ACC112 (cell line): Measurements from ENCODE around the gene IFTAP.

Experiments
- H2AFZ ChIP-seq: fragments of 200-600 bp; sonication (generic); one replicate; pipeline ENCODE4 v1.6.0; 2017; ENCODE audit warnings: antibody characterized with exemption, low read length; ENCODE audit not compliant: unreplicated experiment
- H3K27ac ChIP-seq: fragments of 200-600 bp; sonication (generic); 2 replicates; pipeline ENCODE4 v1.5.1; 2014; ENCODE audit warnings: low read depth, mild to moderate bottlenecking, antibody characterized with exemption, low read length, moderate library complexity
- H3K27me3 ChIP-seq: fragments of 200-600 bp; sonication (generic); 2 replicates; pipeline ENCODE4 v1.6.1; 2014; ENCODE audit warnings: mild to moderate bottlenecking, antibody characterized with exemption, low read length, moderate library complexity, mixed read lengths; ENCODE audit not compliant: insufficient read depth
- H3K36me3 ChIP-seq: fragments of 200-600 bp; sonication (generic); 2 replicates; pipeline ENCODE4 v1.6.1; 2016; ENCODE audit warnings: mild to moderate bottlenecking, antibody characterized with exemption, low read length, moderate library complexity, mixed read lengths; ENCODE audit not compliant: insufficient read depth
- H3K4me1 ChIP-seq: fragments of 200-600 bp; sonication (generic); one replicate; pipeline ENCODE4 v1.6.1; 2016; ENCODE audit warnings: low read length, mixed read lengths; ENCODE audit not compliant: insufficient read depth, unreplicated experiment, control insufficient read depth
- H3K4me3 ChIP-seq: fragments of 200-600 bp; sonication (generic); 2 replicates; pipeline ENCODE4 v1.5.1; 2014; ENCODE audit warnings: mild to moderate bottlenecking, low read depth, low read length
- H3K79me2 ChIP-seq: fragments of 200-600 bp; sonication (generic); one replicate; pipeline ENCODE4 v1.6.0; 2016; ENCODE audit warnings: low read length; ENCODE audit not compliant: control insufficient read depth, unreplicated experiment, insufficient read depth

The IFTAP gene

DNA sequence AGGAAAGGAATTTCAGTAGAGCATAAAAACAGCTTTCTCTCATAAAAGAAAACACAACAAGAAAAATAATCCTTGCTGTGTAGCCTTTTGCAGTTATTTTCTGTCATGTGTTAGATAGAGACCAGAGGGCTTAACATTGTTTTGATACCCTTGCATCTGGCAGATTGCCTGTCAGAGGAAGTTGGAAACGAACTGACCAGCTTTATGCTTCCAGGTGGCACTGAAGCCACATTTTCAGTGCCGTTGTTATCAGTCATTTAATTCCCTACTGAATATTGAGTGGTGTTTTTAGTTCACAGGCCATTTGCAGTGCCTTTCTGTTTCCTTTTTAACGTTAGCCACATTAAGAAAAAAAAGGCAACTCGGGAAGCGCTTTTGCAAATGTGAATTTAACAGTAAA lies 25.2 kb downstream of the IFTAP start:
- Histone ChIP-seq H2AFZ (peak overlapping the region; percentile 12), H3K27ac (no peak overlapping the region), H3K4me1 (no peaks in the 10 kb centered on the region), H3K79me2 (no peaks in the 10 kb centered on the region), H3K27me3 (no peaks in the 10 kb centered on the region), H3K4me3 (no peak overlapping the region), H3K36me3 (no peaks in the 10 kb centered on the region)

DNA sequence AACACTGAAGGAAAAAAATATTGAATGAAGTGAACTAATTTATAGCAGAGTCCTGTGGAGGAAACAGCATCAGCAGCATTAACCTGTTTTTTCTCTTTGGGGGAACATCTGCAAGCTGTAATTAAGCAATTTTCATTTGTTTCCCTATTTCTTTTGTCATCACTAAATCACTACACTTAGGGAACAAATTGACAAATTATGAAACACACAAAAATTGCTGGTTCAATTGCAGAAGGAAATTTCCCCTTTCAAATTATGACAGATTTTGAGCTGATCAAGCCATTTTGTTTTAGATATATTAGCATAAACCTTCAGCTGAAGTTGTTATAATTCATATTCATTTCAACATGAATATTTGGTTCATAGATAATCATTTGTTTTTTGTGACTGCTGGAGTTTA lies 25.9 kb downstream of the IFTAP start:
- no peaks in the 10 kb centered on the region for H3K27me3 ChIP-seq
- H3K36me3 ChIP-seq = no peaks in the 10 kb centered on the region
- no peaks in the 10 kb centered on the region for H3K79me2 ChIP-seq
- H3K4me3 ChIP-seq = no peak overlapping the region
- no peak overlapping the region for H2AFZ ChIP-seq
- H3K27ac ChIP-seq = no peak overlapping the region
- no peaks in the 10 kb centered on the region for H3K4me1 ChIP-seq

GRCh38 chr11:36622431-36623136 lies 28.3 kb downstream of the IFTAP start:
- Histone ChIP-seq H3K79me2 (no peaks in the 10 kb centered on the region), H3K4me3 (no peak overlapping the region), H3K4me1 (no peaks in the 10 kb centered on the region), H2AFZ (no peak overlapping the region), H3K36me3 (no peaks in the 10 kb centered on the region), H3K27ac (no peak overlapping the region), H3K27me3 (no peaks in the 10 kb centered on the region)

DNA sequence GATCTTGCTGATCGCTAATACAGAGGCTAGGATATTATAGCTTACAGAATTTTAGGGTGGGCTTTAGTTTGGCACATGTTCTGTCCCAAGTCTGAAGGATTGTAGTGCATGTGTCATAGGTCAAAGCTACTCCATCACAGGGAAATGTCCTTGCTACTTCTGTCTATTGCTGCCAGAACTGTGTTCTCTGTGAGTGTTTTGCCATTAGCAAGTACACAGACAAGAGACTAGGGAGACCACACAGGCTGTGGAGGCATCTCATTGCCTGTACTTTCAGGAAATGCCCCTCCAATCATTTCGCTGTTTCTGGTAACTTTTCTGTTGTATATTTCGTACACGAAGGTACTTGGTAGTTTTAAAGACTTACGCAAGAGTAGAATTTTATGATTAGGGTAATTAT lies 29.2 kb downstream of the IFTAP start:
- Histone ChIP-seq H3K27ac (no peak overlapping the region), H2AFZ (no peak overlapping the region), H3K36me3 (no peaks in the 10 kb centered on the region), H3K4me1 (no peaks in the 10 kb centered on the region), H3K27me3 (no peaks in the 10 kb centered on the region), H3K79me2 (no peaks in the 10 kb centered on the region), H3K4me3 (no peak overlapping the region)

GRCh38 chr11:36627006-36627405 lies 32.7 kb downstream of the IFTAP start:
- Histone ChIP-seq H3K79me2 (no peaks in the 10 kb centered on the region), H3K4me3 (no peak overlapping the region), H2AFZ (no peak overlapping the region), H3K4me1 (no peaks in the 10 kb centered on the region), H3K27me3 (no peaks in the 10 kb centered on the region), H3K36me3 (no peaks in the 10 kb centered on the region), H3K27ac (no peak overlapping the region)

DNA sequence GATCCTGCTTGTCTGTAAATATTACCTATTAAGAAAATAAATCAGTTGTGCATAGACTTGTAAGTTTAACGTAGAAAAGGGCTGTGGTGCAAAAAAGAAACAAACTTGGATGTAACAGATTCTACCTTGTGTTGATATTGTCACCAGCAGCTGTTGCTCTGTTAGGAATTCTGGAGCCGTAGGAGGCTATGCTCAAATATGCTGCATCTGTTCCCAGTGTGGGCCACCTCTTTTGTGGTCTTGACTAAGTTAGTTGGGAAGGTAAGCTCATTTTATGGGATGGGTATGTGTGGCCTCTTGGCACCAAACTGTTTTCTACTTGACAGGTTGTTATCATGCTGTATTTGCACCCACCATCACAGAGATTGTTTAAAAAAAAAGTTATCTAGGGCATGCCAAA lies 33.2 kb downstream of the IFTAP start:
- no peaks in the 10 kb centered on the region for H3K79me2 ChIP-seq
- H3K27ac ChIP-seq = no peak overlapping the region
- no peaks in the 10 kb centered on the region for H3K36me3 ChIP-seq
- no peaks in the 10 kb centered on the region for H3K27me3 ChIP-seq
- no peak overlapping the region for H3K4me3 ChIP-seq
- no peaks in the 10 kb centered on the region for H3K4me1 ChIP-seq
- H2AFZ ChIP-seq = no peak overlapping the region

- Histone ChIP-seq H3K4me1 (no peaks in the 10 kb centered on the region), H3K27ac (no peak overlapping the region)
Observed at GRCh38 chr11:36628141-36628540, 33.8 kb downstream of the IFTAP start.

DNA sequence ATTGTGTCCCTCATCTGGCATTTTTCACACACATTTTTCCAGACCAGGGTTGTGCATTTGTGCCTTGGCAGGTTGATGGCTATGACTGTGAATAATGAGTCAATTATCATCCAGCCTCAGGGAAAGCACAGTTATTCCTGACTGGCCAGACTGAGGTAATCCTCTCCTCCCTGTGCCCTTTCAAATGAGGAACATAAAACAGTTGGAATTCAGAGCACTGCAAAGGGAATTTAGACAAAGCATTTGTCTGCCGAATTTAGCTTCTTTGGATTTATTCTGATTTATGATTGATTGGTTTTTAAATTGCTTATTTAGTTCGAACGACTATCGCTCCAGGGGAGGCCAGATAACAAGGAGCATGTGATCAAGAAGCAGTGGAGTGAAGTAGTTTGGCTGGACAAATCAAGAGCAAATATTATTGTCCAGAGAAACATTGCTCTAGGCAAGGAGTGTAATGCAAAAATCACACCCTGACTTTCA lies 34.5 kb downstream of the IFTAP start:
- H2AFZ ChIP-seq = no peak overlapping the region
- no peak overlapping the region for H3K4me3 ChIP-seq
- H3K27ac ChIP-seq = no peak overlapping the region
- no peaks in the 10 kb centered on the region for H3K79me2 ChIP-seq
- no peaks in the 10 kb centered on the region for H3K27me3 ChIP-seq
- no peaks in the 10 kb centered on the region for H3K36me3 ChIP-seq
- no peaks in the 10 kb centered on the region for H3K4me1 ChIP-seq

More at GRCh38 chr11:36628141-36628540, 33.8 kb downstream of the IFTAP start:
- Histone ChIP-seq H2AFZ (no peak overlapping the region), H3K36me3 (no peaks in the 10 kb centered on the region), H3K27me3 (no peaks in the 10 kb centered on the region), H3K79me2 (no peaks in the 10 kb centered on the region), H3K4me3 (no peak overlapping the region)

- Histone ChIP-seq H3K27me3 (no peaks in the 10 kb centered on the region), H3K4me1 (no peaks in the 10 kb centered on the region), H3K36me3 (no peaks in the 10 kb centered on the region), H3K27ac (no peak overlapping the region), H2AFZ (no peak overlapping the region), H3K4me3 (no peak overlapping the region), H3K79me2 (no peaks in the 10 kb centered on the region)
Observed at GRCh38 chr11:36631774-36632173, 37.5 kb downstream of the IFTAP start.

DNA sequence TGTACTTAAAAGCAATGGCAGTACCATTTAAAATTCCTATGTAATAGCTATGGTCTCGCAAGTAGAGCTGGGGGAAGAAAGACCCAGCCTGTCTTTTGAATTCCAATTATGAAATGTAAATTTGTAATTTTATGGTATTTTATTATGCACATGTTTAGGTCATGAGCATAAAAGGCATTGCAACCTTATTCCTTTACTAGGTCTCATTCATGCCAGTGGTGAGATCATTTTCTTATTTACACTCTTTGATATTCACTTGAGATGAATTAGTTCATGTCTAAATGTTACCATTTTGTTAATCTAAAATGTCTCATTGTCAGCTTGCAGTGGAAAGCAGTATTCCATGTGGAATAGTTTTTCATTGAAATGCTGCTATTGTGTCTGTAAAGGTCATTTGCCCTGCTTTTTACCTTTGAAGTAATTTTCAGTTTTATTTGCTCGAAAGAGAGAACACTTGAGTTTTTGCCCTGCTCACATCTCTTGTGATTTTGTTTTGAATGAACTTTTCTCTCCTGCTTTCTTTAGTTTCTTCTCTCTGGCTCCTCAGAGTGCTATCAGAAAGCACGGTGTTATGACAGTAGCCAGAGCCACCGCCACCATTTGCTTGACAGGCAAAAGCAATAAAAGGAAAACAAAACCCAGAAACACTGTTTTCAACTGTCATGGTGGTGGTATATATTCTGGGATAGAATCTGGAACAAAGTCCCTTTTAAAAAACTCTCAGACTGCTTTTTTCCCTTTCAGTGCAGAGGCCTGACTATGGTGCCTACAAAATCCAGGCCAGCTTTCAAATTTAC lies 41.0 kb downstream of the IFTAP start:
- no peak overlapping the region for H2AFZ ChIP-seq
- H3K36me3 ChIP-seq = no peaks in the 10 kb centered on the region
- no peak overlapping the region for H3K27ac ChIP-seq
- no peaks in the 10 kb centered on the region for H3K4me1 ChIP-seq
- H3K79me2 ChIP-seq = no peaks in the 10 kb centered on the region
- no peaks in the 10 kb centered on the region for H3K27me3 ChIP-seq
- H3K4me3 ChIP-seq = no peak overlapping the region

DNA sequence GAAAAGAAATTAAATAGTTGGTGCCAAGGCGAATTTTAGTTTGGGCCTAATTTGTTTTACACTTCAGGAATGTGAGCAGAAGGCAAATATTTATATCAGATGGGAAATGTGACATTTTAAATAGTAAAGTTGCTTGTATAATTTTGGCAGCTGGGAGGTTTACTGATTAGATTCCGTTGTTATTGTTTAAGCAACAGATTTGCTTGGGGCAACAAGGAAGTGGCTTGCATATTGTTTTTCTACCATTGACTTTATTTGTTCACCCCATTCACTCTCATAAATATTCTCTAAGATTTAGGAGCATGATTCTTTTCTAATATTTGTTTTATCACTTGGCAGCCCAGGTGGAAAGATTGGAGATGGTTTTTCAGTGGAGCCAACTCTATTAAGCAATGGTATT lies 44.3 kb downstream of the IFTAP start:
- Histone ChIP-seq H3K27ac (no peak overlapping the region), H3K79me2 (no peaks in the 10 kb centered on the region), H3K4me1 (no peaks in the 10 kb centered on the region), H3K4me3 (no peak overlapping the region), H3K27me3 (no peaks in the 10 kb centered on the region), H2AFZ (no peak overlapping the region), H3K36me3 (no peaks in the 10 kb centered on the region)
